Measurements from ENCODE around the gene VWA8. TPM values are rescaled to one million over a fixed set of nuclear protein-coding genes. Genes with fewer than 3 reads are reported as not detected.
A peak's percentile ranks its signal among the peaks of the same experiment; 100 is the strongest.

Gene VWA8
- total and polyA plus RNA-seq, 2 of the 13 experiments (the other 11 are each of a cell fraction or from before 2014, with no cell fraction given), result 9.1 to 17.3 TPM

DNA sequence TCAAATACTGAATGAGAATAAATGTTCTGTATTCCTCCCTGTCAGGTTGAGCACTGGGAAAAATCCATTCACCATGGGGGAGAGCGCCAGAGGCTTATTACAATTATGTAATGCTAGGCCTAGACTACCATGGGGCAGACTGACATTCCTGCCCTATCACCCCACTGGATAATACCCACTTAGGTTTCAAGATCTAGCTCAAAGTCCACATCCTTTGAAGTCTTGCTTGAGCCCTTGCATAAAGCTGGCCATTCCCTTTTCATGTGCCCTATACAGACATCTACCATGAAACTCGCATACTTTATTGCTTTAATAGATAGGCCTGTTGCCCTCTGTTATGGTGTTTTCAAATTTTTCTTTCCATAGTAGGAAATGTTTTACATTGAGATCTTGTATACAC lies 354.3 kb downstream of the VWA8 start (continued):
- TF ChIP-seq ZNF556 (CRISPR knock-in tag; IDR thresholded peaks at IDR 0.05; ENCODE audit: borderline replicate concordance) (no peak), ZNF709 (CRISPR knock-in tag; IDR thresholded peaks at IDR 0.05) (no peak), IRF2 (CRISPR knock-in tag; IDR thresholded peaks at IDR 0.05) (no peak), PTBP1 (IDR thresholded peaks at IDR 0.05; ENCODE audit: low read depth, low read length, poor library complexity, severe bottlenecking) (no peak), MED1 (CRISPR knock-in tag; IDR thresholded peaks at IDR 0.05) (peak; percentile 65), ZNF549 (CRISPR knock-in tag; IDR thresholded peaks at IDR 0.05) (no peak), ATF3 (CRISPR knock-in tag; IDR thresholded peaks at IDR 0.05) (no peak), ZBTB14 (CRISPR knock-in tag; IDR thresholded peaks at IDR 0.05) (no peak), KDM5B (CRISPR knock-in tag; IDR thresholded peaks at IDR 0.05; ENCODE audit: borderline replicate concordance) (no peak), ZKSCAN5 (CRISPR knock-in tag; IDR thresholded peaks at IDR 0.05) (no peak), ZNF672 (CRISPR knock-in tag; IDR thresholded peaks at IDR 0.05) (no peak), BCL6 (CRISPR knock-in tag; IDR thresholded peaks at IDR 0.05) (peak; percentile 76), MAFF (IDR thresholded peaks at IDR 0.05; ENCODE audit: low read depth, low read length) (no peak), ZNF512 (CRISPR knock-in tag; IDR thresholded peaks at IDR 0.05) (no peak), CREM (IDR thresholded peaks at IDR 0.05) (peak; percentile 60; the same call in 1 of the 2 replicates), CREM (CRISPR knock-in tag; IDR thresholded peaks at IDR 0.05) (no peak), NCOA5 (CRISPR knock-in tag; IDR thresholded peaks at IDR 0.05) (no peak)
- TF ChIP-seq, protein P1, sequence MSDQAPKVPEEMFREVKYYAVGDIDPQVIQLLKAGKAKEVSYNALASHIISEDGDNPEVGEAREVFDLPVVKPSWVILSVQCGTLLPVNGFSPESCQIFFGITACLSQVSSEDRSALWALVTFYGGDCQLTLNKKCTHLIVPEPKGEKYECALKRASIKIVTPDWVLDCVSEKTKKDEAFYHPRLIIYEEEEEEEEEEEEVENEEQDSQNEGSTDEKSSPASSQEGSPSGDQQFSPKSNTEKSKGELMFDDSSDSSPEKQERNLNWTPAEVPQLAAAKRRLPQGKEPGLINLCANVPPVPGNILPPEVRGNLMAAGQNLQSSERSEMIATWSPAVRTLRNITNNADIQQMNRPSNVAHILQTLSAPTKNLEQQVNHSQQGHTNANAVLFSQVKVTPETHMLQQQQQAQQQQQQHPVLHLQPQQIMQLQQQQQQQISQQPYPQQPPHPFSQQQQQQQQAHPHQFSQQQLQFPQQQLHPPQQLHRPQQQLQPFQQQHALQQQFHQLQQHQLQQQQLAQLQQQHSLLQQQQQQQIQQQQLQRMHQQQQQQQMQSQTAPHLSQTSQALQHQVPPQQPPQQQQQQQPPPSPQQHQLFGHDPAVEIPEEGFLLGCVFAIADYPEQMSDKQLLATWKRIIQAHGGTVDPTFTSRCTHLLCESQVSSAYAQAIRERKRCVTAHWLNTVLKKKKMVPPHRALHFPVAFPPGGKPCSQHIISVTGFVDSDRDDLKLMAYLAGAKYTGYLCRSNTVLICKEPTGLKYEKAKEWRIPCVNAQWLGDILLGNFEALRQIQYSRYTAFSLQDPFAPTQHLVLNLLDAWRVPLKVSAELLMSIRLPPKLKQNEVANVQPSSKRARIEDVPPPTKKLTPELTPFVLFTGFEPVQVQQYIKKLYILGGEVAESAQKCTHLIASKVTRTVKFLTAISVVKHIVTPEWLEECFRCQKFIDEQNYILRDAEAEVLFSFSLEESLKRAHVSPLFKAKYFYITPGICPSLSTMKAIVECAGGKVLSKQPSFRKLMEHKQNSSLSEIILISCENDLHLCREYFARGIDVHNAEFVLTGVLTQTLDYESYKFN (CRISPR knock-in tag; conservative IDR thresholded peaks at IDR 0.05), result peak; percentile 42; the same call in 1 of the 2 replicates
- TF ChIP-seq, protein P2, sequence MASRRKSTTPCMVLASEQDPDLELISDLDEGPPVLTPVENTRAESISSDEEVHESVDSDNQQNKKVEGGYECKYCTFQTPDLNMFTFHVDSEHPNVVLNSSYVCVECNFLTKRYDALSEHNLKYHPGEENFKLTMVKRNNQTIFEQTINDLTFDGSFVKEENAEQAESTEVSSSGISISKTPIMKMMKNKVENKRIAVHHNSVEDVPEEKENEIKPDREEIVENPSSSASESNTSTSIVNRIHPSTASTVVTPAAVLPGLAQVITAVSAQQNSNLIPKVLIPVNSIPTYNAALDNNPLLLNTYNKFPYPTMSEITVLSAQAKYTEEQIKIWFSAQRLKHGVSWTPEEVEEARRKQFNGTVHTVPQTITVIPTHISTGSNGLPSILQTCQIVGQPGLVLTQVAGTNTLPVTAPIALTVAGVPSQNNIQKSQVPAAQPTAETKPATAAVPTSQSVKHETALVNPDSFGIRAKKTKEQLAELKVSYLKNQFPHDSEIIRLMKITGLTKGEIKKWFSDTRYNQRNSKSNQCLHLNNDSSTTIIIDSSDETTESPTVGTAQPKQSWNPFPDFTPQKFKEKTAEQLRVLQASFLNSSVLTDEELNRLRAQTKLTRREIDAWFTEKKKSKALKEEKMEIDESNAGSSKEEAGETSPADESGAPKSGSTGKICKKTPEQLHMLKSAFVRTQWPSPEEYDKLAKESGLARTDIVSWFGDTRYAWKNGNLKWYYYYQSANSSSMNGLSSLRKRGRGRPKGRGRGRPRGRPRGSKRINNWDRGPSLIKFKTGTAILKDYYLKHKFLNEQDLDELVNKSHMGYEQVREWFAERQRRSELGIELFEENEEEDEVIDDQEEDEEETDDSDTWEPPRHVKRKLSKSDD (CRISPR knock-in tag; IDR thresholded peaks at IDR 0.05; ENCODE audit: low read depth), result no peak
